Fibroblast of skin of right biceps (primary cell): Measurements from ENCODE around the gene MAGI2.
A peak's percentile ranks its signal among the peaks of the same experiment; 100 is the strongest.

ENCODE experiments used
- DNase-seq: peaks from one replicate; pipeline ENCODE4 v3.0.0-alpha.2; 2013

MAGI2 gene

DNA sequence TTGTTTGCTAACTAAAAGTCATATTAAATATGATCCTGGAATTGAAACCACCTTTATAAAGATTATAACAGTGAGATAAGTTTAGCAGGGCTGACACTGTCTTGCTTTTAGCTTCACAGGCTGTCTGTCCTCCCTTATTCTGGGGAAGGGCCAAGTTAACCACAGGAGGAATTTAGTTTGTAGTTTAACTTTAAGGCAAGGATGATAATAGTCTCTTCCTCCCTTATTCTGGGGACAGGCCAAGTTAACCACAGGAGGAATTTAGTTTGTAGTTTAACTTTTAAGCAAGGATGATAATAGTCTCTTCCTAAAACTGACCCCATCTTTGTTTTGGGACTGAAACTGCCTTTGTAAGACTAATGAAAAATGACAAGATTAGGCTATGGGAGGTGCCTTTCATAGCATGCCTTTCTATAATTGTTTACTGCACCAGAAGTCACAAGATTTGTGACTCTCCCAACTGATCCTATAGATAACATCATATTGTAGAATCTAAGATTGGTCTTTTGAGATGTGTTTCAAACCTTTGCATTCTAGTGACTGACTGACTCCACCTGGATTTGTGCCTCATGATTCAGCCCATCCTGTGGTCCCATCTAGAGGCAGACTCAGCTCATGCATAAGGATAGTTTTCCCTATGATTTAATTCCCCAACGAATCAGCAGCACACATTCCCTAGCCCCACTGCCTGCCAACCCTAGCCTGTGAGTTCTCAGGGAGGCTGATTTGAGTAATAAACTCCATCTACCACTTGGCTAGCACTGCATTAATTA lies 212.0 kb downstream of the MAGI2 start:
- peak; percentile 92 for DNase-seq

DNA sequence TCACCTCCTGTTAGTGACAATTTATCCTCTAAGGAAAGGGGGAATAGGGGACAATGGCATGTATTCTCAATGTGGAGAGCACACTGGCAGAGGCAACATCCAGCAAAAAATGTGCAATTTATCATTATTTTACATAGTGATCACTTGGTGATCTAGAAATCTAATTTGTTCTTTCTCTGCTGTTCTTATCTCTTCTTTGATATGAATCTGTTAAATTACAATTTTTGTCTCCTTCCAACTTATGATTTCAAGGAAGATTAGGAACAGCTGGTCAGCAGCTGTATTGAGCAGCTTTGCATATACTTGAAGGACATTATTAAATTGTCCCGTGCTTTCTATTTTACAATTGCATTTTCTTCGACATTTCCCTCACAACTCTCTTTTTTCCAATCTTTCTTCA lies 213.1 kb downstream of the MAGI2 start:
- no peak for DNase-seq

DNA sequence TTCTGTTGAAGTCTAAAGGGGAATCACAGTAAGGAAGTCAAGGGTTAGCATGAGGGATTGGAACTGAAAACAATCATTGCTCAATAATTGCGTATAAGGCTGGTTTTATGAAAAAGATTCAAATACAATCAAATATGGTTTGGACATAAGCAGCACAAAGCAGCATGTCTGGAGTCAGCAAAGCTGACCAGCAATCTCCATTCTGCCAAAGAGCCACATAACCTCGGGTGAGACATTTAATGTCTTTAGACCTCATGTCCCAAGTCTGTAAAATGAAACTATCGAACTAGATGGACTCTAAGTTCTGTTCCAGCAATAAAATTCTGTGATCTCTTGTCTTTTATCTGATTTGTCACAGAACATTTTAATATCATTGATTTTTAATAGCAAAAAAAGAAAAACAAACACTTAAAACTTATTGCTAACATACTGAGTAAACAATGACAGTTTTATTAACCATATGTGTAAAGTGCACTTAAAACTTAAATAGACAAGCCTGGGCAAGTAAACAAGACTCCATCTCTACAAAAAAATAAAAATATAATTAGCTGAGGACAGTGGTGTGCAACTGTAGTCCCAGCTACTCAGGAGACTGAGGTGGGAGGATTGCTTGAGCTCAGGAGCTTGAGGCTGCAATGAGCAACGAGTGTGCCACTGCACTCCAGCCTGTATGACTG lies 217.0 kb downstream of the MAGI2 start:
- no peak for DNase-seq

DNA sequence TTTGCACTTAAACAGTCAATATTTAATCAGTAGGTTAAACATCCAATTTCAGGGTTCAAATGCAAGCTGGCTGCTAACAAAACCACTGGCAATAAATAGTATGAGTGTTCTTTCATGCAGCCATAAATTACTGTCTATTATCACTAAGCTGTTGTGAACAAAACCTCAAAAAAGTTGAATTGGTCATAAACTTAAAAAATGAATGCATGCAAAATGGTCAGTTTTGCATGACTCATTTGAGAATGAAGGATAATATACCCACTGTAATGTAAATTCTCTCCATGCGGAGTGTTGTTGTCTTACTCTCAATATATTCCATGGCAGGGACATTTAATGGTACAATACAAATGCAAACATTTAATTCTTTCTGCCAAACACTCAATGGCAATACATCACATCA lies 226.4 kb downstream of the MAGI2 start:
- peak; percentile 47 for DNase-seq

DNA sequence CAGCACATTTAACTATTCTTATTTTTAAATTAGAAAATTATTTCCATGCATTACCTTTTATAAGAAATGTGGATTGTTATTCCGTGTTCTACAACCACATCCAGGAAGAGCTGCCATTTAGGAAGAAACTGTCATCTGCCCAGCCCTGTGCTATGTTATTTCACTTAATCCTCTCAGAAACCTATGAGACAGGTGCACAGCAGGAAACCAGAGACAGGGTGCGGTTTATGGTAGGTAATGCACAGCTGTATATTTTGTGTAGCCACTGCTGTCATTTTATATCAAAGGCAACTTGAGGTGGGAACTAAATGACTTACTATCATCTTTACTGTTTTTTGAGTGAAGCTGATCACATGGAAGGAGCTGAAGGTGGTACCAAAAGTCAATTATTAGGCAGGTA lies 232.3 kb downstream of the MAGI2 start:
- no peak for DNase-seq

DNA sequence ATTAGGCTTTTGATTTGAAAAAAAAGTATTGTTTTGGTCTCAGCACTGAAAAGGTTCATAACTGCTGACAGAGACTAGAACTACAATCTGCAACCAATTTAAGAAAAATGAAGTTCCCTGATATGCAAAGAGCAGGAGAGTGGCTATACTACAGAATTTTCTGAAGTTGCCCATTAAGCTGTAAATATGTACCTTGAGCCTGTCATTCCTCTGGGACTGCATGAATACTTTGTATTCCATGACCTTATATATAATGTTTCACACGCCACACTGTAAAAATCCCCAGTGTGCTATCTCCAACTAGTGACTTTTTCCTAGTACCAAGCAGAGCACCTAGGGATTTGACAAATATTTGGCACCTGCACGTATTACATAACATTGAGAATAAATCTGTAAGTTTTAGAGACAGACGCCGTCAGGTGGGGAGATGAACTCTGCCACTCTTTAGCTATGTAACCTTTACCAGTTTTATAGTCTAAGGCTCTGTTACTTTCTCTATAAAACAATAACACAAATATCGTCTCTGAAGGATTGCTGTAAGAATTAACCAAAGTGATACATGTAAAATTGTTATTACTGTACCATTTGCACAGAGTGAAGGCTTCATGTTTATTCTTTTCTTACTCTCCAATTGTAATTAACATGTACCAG lies 235.4 kb downstream of the MAGI2 start:
- no peak for DNase-seq

DNA sequence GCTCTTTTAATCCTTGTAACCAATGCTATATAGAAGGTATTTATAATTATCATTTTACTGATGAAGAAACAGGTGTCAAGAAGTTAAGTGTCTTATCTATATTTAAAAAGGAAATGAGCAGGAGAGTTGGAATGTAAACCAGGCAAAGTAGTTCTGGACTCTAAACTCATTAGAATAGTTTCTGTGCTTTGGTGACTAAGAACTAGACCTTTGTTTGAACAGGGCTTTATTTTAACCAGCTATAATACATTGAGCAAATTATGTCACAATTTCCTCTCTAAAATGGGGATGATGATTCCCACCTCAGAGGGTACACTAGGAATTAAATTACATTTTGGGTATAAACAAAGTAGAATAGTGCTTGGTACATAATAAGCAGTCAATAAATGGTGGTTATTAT lies 236.0 kb downstream of the MAGI2 start:
- DNase-seq, result peak; percentile 11

DNA sequence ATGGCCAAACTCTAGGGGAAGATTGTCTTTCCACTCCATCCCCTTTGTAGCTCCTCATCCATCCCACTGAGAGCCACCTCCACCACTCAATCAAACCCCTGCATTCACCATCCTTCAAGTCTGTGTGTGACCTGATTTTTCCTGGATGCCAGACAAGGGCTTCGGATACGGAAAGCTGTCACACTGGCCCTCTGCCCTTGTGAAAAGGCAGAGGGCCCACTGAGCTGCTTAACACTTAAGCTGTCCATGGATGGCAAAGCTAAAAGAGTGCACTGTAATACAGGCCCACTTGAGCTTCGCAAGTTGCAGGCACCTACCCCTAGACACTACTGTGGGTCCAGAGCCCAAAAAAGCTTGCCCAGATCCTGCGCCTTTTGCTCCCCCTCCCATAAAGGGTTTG lies 237.2 kb downstream of the MAGI2 start:
- no peak for DNase-seq

DNA sequence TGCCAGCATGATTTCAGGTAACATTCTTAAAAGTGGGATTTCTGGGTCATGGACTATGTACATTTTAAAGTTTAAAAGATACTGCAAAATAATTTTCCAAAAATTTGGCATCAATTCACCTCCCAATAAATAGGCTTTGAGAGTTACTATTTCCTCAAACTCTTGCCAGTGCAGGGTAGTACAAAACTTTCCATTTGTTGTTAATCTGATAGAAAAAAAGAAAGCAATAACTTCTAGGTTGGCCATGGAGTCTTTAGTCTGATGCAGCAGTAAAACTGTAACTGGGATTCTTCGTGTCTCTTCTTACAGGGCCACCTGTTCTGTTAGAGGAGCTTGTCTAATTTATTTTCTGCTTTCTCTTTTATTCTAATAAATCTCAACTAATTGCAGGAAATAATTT lies 241.1 kb downstream of the MAGI2 start:
- no peak for DNase-seq

DNA sequence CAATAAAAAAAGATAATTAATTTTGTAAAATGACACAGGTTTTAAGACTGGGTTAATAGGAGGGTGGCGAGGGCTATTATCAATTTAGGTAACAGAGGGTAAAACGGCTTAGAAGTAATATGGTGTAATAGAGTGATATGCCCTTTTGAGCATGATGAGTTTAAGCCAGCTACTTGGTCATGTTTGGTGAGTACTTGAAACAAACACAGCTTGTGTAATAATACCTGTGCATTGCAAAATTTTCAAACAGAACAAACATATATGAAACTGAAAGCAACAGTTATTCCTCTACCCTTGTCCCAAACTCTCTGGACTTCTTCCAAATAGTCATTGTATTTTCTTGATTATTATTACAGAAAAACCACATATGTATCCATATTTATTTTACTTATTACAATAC lies 241.7 kb downstream of the MAGI2 start:
- DNase-seq, result no peak

DNA sequence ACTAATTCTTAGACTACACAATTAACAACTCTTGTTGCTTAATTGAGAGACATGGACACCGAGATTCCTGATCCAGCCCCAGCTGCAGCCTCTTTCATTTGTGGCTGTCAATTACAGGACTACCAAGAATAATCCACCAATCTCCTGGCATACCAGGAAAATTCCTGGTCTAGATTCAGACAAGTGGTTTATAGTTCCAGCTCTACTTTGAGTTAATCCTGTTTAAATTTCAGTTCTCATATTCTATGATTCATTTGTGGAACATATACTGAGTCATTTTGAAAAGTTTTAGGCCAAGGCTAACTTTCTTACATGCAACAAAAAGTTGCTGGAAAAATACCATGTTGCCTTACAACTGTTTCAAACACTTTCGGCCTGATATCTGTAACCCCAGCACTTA lies 253.5 kb downstream of the MAGI2 start:
- peak; percentile 33 for DNase-seq

DNA sequence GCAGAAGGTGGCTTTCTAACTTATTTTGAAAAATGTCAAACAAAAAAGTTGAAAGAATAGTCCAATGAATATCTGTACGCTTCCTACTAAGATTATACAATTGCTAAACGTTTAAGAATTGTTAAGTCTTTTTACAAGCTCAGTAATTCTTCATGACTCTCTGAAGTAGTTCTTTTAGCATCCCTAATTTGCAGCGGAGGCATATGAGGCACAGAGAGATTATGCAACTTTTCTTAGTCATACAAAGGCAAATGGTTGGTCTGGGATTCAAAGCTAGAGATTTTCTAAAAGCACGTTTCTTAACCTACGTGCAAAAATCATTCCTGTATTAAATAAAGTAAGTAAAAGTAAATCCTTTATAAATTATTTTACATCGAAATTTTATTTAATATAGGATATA lies 254.2 kb downstream of the MAGI2 start:
- DNase-seq, result peak; percentile 4

DNA sequence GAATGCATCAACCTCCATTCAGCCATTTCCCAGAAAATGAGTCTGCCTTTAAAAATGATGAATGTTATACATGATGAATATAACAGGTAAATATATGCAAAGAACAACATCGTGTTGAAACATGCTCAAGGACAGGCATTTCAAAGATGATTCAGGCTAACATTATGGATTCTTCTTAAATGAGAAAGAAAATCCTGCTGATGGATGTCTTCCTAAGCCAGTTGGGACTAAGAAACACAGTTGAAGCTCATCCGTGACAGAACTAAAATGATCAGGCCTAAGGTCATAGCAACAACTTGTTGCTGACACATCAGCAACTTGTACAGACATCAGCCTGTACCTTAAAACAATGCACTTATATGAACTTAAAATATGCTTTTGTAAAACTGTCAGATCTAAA lies 267.9 kb downstream of the MAGI2 start:
- DNase-seq, result peak; percentile 6

DNA sequence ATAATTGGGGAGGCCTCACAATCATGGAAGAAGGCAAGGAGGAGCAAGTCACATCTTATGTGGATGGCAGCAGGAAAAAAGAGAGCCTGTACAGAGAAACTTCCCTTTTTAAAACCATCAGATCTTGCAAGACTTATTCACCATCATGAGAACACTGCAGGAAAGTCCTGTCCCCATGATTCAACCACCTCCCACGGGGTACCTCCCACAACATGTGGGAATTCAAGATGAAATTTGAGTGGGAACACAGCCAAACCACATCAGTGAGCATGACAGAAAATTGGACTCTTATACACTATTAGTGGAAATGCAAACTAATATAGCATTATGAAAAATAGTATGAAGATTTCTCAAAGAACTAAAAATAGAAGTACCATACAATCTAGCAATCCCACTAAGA lies 271.2 kb downstream of the MAGI2 start:
- DNase-seq, result peak; percentile 90

DNA sequence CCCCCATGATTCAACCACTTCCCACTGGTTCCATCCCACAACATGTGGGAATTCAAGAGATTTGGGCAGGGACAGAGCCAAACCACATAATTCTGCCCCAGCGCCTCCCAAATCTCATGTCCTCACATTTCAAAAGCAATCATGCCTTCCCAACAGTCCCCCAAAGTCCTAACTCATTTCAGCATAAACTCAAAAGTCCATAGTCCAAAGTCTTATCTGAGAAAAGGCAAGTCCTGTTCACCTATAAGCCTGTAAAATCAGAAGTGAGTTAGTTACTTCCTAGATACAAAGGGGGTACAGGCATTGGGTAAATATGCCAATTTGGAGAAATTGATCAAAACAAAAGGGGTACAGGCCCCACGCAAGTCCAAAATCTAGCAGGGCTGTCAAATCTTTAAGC lies 272.9 kb downstream of the MAGI2 start:
- DNase-seq, result peak; percentile 1

DNA sequence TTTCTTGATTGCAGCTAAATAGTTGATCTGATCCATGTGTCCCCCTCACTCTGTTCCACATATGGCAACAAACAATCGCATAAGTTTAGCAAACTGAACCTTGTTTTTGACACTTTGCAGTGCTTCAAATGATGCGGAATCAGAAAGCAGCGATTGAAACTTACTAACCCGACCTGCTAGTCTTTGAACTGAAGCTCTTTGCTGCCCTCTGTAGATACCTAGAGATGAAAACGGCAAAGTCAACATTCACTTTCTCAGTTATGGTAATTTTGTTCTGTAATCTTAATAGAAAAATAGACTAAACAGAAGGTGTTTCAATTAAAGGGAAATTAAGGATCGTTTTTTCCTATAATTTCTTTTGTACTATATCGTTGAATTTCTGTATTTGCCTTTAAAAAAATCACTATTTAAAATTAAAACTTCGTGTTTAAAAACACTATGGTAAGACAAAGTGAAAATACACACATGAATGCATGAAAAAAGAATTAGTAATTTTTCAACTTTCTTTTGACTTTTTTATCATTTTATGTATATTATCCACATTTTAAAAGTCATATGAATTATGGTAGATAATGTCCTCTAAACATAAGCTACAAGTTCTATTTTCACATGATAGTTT lies 276.5 kb downstream of the MAGI2 start:
- DNase-seq, result peak; percentile 48

DNA sequence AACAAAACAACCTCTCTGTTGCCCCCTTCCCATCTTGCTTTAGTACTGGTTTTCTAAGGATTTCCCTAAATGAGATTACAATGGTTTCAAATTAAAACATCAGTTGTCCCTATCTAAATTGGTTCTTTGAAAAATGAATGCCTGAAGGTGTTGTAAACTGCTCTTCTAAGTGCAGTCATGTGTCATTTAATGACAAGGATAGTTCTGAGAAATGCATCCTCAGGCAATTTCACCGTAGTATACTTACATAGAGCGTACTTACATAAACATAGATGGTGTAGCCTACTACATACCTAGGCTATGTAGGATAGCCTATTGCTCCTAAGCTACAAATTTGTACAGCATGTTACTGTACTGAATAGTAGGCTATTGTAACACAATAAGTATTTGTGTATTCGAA lies 278.1 kb downstream of the MAGI2 start:
- DNase-seq, result no peak

DNA sequence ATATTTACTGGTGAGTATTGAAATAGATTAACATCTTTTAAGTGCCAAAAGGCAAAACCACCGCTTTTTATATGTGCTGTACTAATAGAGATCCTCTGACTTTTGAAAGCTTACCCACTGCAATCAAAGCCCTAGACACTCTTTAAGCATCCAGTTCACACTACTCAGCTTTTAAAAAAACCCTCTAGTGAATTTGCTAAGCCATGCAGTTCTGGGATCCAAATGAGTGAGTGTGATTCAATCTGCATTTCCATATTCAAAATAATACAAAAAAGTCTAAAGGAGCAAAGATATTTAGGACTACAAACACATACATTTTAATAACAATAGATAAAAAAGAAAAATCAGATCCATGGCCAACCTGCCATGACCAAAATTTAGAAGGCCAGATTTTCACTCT lies 288.2 kb downstream of the MAGI2 start:
- no peak for DNase-seq

DNA sequence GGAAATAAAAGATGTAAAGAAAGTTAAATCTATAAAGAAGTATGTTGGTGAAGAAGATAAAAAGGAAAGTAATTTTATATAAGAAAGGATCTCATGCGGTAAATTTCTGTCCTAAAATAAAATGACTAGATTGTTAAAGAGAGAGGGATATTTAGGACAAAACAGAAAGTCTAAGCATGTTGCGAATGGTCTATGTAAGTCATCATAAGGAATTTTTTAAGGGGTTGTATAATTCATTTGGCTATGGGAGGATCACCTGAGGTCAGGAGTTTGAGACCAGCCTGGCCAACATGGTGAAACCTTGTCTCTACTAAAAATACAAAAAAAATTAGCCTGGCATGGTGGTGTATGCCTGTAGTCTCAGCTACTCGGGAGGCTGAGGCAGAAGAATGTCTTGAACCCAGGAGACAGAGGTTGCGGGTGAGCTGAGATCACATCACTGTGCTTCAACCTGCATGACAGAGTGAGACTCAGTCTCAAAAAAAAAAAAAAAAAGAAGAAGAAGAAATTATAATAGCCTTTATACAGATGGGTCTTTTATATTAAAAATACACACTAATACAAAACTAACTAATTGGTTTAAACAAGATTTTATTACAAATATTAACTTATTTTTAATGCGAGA lies 294.3 kb downstream of the MAGI2 start:
- DNase-seq, result no peak

DNA sequence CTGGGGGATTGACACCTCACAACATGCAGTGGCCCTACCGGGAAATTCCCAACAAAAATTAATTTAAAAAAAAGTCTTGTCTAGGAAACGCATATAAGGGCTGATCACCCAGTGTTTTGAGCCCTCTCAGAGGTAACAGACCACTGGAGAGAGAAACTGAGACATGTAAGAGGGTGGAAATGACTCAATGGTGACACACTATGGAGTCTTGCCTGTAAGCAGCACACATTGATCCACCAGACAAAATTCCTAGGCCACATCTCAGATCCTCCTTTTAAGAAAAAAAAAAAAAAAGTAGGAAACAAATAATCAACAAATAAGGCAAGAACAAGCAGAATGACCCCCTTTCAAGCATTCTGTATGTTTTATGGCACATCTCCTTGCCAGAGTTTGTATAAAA lies 296.2 kb downstream of the MAGI2 start:
- no peak for DNase-seq

DNA sequence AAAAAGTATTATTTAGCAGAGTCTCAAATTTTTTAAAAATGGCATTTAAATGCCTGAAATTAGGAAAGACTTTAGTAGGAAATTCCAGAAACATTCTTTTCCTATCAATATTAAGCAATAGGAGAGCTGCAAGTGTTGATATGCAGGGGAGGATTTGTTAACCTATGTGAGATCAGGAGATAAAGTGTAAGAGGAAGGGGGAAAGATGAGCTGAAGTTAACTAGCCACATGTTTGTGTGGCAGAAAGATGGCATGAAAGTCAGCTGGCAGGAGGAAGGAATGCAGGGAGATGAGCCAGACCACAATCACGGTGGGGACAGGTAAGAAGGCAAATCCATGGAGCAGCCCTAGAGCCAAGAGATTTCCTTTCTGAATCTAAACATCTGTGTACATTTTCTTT lies 303.6 kb downstream of the MAGI2 start:
- no peak for DNase-seq

DNA sequence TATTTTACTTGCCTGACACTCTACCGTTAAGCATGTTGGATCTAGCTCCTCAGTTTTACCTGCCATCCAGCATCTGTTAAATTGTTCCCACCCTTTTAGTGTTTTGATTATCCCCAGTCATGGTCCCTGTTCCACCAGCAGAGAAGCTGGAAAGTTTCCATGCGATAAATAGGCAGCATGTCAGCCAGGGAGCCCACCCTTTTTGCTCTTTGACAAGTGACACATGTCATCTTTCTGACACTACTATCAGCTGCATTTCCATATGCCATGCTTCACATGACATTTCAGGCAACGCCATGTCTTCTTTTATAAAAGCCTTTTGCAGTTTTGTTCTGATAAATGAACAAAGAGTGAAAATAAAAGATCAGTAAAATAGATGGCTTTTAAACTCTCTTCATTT lies 310.8 kb downstream of the MAGI2 start:
- no peak for DNase-seq

DNA sequence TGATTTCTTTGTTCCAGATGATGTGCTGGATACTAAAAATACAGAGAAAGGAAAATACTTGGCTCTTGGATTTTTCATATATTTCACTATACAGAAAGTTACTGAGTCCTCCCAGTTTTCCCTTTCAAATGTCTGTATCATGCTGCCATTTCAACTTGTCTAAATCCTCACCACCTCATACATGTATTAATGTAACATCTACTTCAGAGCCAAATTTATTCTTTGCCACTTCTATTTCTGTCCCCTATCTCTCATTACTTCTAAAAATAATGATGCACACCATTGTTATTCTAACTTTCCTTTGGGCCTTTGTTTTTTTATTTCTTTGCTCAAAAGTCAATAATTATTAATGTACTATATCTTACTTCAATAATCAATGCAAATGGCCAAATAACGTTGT lies 312.2 kb downstream of the MAGI2 start:
- no peak for DNase-seq
